ENCODE results near the gene ULK4.

- TF ChIP-seq CTCF (conservative IDR thresholded peaks at IDR 0.05): no peak
- TF ChIP-seq EZH2 (IDR thresholded peaks at IDR 0.05; ENCODE audit: low read depth): no peak
These were observed 256.0 kb downstream of the ULK4 start for GRCh38 chr3:41705893-41706292.
